AML-193 (cell line): ENCODE results near the gene GIT2.

Experiments used
- DNase-seq, 2 experiments: peaks; one replicate each; lab custom pipeline; 2025; lab: John Stamatoyannopoulos, UW

GIT2 gene

DNA sequence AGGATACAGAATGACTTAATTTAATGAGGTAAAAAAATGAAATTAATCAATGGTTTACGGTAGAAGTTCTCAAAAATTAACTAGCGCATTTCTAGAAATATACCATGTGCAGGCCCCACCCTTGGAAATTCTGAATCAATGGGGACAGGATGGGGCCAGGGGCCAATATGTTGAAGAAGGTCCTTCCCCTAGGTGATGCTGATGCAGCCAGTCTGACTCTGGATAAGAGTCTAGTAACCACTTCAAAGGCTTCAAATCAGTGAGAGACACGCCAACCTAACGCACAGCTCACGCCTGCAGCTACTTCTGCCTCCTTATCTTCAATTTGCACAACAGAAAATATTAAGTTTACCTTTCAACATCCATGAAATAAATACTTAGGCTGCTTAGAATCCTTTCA is 14.9 kb downstream of the GIT2 start:
- no peak for DNase-seq

DNA sequence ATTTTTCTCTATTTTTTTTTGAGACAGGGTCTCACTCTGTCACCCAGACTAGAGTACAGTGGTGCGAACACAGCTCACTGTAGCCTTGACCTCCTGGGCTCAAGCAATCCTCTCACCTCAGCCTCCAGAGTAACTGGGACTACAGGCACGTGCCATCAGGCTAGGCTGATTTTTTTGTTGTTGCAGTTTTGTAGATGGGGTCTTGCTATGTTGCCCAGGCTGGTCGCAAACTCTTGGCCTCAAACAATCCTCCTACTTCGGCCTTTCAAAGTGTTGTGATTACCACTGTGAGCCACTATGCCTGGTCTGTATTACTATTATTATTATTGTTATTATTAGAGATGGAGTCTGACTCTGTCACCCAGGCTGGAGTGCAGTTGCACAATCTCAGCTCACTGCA is 23.3 kb downstream of the GIT2 start:
- no peak for DNase-seq

DNA sequence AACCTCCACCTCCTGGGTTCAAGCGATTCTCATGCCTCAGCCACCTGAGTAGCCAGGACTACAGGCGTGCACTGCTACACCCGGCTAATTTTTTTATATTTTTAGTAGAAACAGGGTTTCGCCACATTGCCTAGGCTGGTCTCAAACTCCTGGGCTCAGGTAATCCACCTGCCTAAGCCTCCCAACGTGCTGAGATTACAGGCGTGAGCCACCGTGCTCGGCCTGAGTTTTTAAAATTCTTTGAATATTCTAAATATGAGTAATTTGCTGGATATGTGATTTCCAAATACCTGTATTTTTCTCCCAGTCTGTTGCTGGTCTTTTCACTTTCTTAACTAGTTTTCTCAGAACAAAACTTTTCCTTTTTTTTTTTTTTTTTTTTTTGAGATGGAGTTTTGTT is 27.4 kb downstream of the GIT2 start:
- no peak for DNase-seq

DNA sequence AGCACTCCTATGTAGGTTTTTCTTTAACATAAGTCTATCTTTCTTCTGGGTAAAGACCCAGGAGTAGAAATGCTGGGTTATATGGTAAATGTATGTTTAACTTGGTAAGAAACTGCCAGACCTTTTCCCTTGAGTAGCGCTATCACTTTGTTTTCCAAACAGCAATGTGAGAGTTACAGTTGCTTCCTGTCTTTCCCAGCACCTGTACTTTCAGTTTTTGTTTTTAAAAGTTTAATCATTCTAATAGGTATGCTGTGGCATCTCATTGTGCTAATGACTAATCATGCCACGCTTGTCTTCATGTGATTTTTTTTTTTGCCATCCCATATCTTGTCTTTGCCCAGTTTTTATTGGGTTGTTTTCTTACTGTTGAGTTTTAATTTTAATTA is 28.1 kb downstream of the GIT2 start:
- DNase-seq = no peak

DNA sequence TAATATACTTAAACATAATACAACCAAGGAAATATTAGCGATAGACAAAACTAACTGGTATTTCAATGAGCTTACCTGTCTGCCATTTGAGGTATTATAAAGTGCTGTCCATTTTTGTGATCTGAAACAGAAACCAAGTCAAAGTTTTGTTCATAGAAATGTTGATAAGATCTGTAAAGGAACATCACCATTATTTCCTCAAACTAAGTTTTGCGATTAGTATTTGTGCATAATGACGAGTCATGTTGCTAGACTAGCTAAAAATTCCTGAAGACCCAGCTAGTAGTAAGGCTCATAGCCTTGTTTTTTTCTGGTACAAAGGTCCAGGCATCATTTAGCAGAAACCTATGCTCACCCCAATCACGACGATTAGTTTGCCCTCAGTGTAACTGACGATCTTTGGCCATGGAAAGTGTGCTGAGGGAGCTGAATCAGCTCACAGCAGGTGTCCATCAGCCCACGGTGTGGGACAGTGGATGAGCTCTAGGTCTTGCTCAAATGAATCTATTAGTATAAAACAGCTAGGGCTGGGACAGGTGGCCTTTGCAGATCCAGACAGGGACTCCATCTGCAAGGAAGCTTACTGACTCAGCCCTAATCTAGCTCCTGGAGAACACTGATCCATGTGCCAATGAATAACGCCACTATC is 28.7 kb downstream of the GIT2 start:
- DNase-seq = no peak

DNA sequence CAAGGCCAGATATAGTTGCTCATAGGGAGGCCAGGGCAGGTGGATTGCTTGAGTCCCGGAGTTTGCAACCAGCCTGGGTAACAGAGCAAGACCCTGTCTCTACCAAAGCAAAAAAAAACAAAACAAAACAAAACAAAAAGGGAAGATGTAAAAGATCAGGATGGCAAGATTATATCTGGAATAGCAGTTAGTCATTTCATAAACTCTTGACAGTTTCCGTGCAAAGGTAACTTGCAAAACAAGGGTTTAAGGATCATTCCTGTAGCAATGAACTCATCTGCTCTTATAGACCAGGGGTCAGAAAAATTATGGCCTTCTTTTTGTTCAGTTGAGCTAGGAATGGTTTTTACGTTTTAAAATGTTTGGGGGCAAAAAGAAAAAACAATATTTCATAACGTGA is 29.6 kb downstream of the GIT2 start:
- no peak for DNase-seq

DNA sequence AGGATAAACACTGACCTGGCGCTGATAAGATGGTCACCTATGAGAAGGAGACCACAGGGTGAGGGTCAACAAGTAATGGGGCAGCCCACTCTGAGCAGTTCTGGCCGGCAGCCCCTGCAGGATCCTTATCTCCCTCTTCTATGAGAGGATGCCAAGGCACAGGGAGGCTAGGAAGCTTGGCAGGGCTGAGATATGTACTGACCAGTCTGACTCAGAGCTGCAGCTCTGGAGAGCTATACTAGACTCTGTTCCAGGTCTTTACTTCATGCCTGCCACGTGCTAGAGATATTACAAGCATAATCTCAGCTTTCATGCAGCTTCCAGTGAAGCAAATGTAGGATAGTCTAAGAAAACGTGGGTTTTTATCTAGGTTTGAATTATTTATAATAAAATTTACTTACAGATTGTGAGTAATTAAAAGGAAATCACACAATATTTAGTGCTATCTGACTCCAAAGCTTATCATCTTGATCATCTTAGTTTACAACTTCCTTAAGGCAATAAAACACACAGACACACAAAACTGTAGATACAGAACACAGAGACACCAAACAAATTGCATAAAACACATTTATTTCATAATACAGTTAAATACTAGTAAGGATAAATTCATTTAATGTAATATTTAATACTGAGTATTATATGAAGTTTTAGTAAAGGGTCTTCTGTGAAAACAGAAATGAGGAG is 32.3 kb downstream of the GIT2 start:
- DNase-seq = no peak

DNA sequence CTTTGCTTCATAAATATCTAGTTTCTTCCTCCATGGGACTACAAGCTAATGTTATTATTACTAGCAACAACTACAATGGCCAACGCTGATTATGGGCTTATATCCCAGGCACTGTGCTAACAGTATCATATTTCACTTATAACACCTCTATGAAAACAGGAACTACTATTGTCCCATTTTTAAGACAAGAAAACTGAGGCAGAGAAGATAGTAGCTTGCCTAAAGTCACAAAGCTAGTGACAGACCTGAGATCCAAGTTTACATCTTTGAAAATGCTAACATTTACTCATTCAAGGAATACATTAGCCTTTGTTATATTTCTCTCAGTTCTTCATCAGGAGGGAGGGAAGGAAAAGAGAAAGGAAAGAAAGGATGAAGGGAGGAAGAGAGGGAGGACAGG is 32.8 kb downstream of the GIT2 start:
- no peak for DNase-seq

DNA sequence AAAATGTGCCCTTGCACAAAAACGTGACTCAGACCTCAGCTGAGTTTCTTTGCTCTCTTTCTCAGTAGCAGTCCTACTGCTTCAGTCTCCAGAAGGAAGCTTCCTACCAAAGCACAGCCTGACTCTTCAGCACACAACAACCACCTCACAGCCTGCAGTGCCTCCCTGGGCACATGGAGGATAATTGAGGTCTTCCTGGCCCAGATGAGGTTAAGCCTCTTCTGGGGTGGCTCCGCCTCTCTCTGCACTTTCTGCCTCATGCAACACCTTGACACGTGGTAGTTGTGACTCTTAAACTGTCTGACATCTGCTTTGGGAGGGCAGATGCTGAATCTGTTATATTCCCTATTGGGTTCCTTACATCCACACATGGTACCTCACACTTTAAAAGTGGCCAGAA is 33.8 kb downstream of the GIT2 start:
- DNase-seq = no peak

DNA sequence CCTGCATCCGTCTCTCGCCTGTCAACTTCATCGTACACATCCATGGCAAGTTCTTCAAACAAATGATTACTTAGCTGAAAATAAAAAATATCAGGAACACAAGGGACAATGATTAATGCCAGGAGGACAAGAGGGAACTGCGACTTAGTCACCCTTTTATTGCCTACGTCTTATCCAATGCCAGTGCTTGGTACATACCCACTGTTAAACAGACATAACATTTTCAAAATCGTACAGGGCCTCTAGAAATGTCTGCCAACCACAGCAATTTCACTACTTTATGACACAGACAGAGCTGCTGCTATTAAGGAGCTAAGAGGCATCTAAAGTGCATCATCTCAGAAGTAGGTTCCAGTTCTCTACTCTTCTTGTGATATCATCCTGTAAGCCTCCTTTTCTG is 34.6 kb downstream of the GIT2 start:
- no peak for DNase-seq

DNA sequence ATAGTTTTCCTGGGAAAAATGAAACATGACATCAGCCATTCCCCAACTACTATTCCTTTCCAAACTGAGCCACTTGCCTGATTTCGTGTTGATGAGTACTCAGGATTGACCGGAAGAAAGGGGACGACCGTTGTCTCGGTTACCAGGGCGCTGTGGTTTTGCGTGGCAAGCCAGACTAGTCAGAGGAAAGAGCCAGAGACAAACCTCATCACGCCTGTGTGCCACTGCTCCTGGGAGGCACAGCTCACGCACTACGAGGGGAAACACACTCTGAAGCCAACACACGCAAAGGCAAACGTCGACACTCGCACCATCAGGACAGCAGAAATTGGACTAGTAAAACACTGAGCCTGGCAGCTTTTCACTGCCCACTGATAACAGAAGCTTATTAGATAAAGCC is 35.0 kb downstream of the GIT2 start:
- no peak for DNase-seq

DNA sequence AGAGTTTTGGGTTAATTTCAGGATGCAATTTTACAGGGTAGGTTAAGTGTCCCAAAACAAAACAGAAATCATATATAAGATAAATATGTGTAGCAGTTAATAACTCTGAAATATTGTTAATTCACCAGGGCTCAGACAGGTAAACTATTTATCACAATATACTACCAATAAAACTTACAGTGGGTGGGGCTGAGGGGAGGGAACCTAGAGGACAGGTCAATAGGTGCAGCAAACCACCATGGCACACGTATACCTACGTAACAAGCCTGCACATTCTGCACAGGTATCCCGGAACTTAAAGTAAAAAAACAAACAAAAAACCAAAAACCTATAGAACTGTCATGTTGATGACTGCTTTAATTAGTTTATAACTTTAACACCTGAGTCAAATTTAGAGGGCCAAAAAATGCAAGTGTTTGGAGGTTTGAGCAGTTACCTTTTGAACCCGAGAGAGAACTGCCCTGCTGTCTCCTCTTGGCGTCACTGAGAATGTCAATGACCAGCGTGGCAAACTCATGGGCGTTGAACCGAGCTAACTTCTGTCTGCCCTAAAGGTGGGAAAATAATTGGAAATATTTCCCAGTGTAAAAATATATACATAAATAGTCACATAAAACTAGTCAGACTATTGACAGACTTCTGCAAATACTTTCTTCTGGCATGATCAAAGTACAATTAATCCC is 36.6 kb downstream of the GIT2 start:
- DNase-seq = no peak

DNA sequence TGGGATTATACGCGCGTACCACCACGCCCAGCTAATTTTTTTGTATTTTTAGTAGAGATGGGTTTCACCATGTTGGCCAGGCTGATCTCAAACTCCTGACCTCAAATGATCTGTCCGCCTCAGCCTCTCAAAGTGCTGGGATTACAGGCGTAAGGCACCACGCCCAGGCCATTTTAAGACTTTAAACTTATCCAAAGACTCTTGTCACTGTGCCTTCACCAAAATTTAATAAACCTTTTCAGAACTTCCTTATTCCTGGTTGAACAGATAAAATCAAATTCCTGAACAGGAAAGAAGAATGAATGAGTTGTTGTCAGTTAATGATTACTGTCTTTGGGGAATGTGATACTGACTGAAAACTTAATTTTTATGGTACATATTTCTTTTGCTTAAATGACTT is 37.8 kb downstream of the GIT2 start:
- no peak for DNase-seq

DNA sequence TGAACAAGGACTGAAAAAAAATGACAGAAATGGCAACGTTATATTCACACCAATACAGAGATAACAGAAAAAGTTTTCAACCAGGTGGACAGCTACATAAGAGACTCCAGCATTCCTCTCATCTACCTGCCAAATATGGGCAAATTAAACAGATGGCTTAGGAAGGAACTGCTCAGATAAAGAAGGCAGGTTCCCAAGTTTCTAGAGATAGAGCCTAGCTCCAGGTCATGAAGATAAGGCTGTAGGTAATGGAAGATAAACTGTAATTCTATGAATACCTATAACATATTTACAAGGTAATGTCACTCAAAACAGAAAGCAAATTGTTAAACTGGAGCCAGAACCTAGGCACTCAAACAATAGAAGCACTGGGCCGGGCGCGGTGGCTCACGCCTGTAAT is 42.5 kb downstream of the GIT2 start:
- no peak for DNase-seq

DNA sequence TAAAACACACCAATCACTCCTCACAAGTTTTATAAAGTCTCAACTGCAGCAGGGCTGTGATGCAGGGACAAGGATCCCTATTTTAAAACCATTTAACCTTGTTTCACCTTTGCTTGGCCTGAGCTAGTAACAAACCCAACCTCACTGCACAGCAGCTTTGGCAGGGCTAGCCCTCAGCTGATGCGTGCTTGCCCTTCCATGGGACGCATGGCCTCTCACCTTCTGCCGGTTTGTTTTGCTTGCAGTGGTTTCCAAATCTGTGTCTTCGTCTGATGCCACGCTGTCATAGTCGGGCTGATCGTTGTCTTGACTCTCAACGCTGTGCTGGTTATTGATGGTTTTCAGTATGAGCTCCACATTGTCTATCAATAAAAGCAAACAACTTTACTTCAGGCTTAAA is 43.3 kb downstream of the GIT2 start:
- DNase-seq = no peak

DNA sequence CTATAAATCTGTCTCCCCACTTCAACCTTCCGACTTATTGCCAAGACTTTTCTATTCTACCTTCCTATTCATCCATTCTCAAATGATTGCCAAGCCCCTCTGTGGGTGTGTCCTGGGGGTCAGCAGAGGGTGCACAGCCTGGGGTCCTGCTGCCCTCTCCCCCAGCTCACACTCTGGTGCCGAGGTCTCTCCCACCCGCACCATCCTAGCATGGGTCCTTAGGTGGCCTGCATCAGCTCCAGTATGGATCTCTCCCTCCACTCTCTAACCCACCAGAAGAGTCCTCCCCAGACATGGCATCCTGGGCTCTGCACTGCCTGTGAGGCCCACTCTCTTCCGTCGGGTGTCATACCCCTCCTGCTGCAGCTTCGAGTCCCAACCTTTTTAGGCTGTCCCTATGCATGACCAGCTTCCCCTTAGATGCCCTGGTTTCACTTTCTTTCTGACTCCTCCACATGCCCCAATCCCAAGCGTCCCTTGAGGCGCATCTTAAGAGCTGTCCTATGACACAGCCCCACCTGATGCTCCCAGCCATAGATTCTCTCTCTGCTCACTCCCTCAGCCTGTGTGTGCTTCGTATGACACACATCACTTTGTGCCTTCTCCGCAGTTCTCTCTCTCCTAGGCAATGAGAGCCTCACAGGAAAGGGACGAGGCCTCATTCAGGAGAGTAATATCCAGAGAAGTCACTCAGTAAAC is 43.9 kb downstream of the GIT2 start:
- no peak for DNase-seq

DNA sequence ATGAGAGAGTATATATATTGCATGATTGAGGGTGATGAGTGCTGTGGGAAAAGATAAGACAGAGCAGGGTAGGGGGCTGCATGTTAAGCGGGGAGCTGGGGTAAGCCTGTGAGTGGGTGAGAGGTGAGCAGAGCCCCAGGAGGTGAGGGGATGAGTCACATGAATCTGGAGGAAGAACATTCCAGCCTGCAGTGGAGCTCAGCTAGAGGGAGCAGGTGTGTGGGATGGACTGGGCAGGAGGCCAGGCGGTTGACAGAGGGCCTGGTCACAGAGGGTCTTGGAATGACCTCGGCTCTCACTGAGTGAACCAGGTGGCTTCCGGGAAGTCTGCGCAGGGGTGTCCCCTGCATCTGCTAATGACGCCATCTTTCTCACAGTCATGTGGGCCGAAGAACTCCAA is 44.4 kb downstream of the GIT2 start:
- DNase-seq = no peak

DNA sequence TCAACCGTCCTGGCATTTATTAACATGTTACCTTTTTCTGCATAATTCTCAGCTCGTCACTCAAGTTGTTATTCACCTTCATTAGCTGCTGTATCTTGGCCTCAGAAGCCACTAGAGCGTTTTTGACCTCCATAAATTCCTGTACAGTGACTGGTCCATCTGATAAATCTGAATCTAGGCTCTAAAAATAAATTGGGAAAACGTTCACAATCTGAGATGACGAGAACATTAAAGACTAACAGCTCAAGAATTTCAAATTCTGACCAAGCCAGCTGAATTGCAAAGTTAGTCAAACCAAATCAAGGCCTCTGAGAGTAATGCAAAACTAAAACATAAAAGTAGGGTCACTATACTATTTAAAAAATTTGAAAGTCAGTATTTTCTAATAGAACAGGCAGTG is 45.0 kb downstream of the GIT2 start:
- no peak for DNase-seq

DNA sequence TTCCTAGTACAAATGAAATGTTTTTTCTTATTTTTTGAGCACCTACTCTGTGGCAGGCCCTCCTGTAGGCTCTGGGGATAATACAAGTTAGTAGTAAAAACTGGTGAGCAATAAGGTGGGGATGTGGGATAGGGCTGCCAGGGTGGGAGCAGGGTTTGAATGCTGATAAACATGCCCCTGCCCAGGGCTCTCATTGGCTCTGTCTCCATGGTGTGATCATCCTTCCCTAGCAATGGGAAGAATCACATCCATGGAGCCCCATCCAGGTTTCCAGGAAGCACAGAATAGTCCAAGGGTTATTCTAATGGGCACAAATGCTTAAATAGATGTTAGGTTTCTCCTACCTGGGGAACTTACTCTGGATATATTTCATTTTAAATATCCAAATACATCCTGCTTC is 45.5 kb downstream of the GIT2 start:
- no peak for DNase-seq

DNA sequence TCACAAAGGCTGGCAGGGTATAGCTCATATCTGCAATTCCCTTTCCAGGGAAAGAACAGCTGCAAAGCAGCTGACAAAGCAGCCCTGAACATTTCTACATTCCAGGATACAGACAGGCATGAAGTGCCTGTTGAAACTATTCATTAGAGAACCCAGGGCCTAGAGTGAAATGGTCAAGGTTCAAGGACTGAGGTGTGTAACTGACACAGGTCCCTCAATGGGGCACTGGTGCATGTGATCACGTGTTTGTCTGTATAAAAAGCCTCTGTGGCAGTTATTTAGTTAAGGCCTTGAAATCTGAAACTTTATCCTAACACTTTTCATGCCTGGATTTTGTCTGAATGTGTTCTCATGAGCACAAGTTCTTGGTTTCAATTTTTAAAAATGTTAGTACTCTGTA is 47.1 kb downstream of the GIT2 start:
- DNase-seq = no peak

DNA sequence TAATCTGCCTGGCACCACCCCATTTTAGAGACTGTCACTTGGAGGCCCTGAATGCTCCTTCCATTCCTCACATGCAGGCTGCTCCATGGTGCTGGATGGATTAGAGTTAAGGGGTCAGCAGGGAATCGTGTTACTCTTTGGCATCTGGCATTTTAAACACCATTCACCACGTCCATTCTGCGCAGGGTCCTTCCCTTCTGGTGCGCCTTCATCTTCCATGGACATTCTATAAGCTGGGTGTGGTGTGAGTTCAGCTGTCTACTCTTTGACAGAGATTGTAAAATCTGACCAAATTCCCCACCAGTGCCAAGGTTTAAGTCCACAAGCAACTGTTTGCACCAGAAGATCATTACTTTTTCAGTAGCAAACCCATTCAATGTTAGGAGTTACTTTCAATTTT is 47.8 kb downstream of the GIT2 start:
- DNase-seq = no peak

DNA sequence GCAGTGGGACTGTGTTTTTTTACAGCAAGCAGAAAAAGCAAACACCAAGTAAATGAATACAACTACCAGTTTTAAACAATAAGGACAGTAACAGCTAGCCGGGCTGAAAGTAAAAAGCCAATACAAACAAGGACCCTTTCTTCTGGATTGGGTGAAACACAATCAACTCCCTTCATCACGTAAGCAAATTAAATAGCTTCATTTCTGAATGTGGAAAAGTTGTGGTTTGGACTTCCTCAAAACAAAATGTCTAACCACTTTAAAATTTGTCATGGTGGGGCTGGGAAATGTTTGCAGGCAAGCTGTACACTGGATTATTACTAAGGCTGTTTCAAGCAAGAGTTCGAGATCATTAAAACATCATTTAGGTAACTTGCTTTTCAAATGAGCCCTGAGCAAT is 48.6 kb downstream of the GIT2 start:
- peak; percentile 33 to 48 for DNase-seq

DNA sequence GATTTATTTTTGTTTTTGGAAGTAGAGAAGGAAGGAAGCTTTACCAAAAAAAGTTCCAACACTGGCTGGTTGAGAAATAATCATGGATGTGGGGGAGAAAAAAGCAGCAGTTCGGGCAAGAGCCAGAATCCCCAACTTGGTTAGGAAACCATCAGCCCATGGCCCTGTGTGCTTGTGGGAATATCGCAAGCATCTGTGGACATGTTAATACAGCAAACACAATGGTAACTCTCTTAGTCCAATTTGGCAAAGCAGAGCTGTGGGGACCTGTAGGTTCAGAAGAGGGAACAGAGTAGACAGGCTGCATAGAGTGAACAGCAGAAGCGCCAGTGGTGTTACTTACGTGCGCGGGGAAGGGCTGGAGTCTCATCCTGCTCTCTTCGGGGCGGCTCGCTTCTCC is 49.3 kb downstream of the GIT2 start:
- DNase-seq = no peak
